ENCODE data around the gene HYI.
"Not testable (repeated sequence)": the region's sequence is repeated elsewhere in the genome, so short reads cannot be mapped to it uniquely, and the experiment has no call there.

DNA sequence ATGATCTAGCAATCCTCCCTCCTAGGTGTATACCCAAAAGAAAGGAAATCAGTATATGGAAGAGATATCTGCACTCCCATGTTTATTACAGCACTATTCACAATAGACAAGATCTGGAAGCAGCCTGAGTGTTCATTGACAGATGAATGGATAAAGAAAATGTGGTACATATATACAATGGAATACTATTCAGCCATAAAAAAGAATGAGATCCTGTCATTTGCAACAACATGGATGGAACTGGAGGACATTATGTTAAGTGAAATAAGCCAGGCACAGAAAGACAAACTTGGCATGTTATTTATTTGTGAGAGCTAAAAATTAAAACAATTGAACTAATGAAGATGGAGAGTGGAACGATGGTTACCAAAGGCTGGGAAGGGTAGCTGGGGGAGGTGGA, 40.3 kb downstream of the HYI start:
- not testable (repeated sequence) for TF ChIP-seq POLR2A, CTCF (IDR thresholded peaks at IDR 0.05)

All from heart left ventricle (tissue), 13 donors.